HG03439 (cell line): ENCODE results near the gene ARMH4.
"Not testable (repeated sequence)": the region's sequence is repeated elsewhere in the genome, so short reads cannot be mapped to it uniquely, and the experiment has no call there.

Source experiments
- ATAC-seq: cut with Tn5 transposase; IDR thresholded peaks from one replicate; pipeline ENCODE4 v1.9.1; 2021; ENCODE audit warnings: mild to moderate bottlenecking, moderate library complexity; ENCODE audit not compliant: unreplicated experiment

ARMH4 gene

DNA sequence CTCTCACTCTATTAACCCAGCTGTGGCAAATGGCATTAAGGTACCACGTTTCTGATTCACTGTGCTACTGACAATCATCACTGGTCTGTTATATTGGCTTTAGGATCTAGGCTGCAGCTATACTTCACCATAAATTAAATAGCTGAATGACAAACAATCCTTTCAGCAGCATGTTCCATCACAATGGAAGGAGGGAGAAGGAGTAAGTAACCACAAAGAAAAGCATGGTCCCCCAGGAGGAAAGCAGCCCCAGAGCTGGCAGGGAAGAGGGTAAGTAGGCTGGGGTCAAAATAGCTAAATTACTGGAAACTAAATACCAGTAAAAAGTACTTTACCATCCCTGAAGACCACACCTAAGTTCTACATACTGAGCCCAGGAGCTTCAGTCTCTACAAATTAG lies 2.8 kb downstream of the ARMH4 start:
- ATAC-seq = no peak

- ATAC-seq = no peak
Measured at GRCh38 chr14:58146399-58146798, 5.6 kb downstream of the ARMH4 start.

DNA sequence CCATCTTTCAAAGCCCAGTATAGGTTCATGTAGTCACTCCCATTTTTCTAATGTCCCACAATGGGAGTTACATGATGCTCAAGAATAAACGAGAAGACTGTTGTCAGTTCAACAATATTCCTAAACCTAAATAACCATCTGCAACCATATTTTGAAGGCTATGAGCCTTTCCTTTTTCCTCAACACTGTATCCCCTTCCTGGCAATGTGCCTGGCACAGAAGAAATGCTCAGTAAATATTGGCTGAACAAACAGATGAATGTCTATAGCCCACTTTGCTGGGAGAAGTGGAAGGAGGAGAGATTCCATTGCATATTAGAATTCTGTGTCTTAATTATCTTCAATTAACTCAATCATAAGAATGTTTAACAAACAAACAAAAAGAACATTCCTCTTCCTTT lies 6.1 kb downstream of the ARMH4 start:
- ATAC-seq = no peak

DNA sequence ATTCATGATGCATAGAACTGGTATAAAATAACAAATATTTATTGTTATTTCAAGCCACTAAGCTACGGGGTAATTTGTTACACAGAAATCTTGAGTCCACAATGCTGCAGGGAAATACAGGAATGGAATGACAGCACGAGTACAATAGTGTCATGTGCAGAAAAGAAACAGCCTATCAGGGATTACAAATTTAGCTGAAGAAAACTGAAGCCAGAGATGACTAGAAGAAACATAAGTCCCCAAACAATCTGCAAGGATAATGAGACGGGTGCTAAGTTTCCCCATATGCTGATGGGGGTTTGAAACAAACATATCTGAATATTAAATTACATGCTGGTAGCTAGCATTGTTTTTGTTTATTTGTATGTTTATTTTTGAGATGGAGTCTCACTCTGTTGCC lies 8.9 kb downstream of the ARMH4 start:
- ATAC-seq = no peak

DNA sequence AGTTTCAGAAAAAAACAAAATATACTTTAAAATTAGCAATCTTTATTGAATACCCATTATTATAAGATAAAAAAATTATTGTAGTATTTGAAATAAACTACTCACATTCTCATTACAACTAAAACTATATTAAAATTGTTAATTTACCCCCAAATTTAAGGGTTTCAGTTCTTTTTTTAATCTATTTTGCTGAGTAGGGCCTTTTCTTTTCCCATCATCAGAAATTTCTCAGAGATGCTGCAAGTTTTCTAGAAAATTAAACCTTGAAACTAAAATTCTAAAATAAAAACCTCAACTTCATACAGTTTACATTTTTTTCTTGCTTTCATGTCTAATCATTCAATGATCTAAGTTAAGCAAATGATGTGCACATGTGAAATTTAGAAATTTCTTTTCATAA lies 10.1 kb downstream of the ARMH4 start:
- ATAC-seq = no peak

DNA sequence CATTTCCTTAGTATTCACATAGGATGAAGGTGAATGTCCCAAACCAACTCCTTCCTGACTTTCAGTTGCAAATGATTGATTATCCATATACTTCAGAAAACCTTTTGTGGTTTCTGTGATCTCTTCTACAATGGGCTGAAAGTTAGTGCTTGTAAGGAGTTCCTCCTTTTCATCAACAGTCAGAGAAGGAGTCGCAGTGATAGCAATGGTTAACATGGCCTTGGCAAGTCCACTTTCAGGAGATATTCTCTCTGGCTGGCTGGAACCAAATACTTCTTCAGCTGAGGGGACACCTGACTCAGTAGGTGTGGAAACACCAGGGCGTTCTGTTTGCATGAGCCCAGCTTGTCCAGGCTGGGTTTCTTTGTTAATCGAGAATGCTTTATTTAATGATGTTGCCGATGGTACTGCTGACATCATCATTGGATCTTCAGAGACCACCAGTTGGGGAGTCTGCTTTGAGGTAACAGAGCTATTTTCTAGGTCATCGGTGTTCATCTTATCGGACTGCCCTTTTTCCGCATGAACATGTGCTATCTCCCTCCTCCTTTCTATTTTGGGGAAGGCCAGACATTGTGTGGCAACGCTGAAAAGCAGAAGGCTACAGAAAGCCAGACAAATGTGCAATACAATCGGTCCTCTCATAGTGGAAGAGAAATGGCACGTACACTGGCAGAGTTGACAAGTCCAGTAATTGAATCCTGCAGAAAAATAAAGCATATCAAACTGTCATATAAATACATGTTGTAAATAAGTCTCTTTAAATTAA lies 13.1 kb downstream of the ARMH4 start:
- ATAC-seq = no peak

GRCh38 chr14:58138031-58138713 lies 13.8 kb downstream of the ARMH4 start:
- ATAC-seq = no peak

DNA sequence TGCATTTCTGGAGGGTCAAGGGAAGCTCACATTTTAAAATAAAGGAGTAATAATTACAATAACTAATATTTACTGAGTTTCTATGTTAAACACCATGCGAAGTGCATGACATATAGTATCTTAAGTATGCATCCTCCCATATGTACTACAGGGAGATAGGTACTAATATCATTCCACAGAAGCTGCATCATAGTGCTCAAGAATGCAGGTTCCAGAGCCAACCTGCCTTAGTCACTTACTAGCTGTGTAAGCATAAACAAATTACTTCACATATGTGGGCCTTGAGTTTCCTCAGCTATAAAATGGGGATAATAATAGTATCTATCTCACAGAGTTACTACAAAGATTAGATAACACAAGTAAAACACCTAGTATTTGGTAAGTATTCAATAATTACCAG lies 18.3 kb downstream of the ARMH4 start:
- no peak for ATAC-seq

- no peak for ATAC-seq
Measured at GRCh38 chr14:58131386-58131785, 20.6 kb downstream of the ARMH4 start.

- no peak for ATAC-seq
Measured at GRCh38 chr14:58130116-58130782, 21.8 kb downstream of the ARMH4 start.

- no peak for ATAC-seq
Measured at GRCh38 chr14:58129208-58129607, 22.8 kb downstream of the ARMH4 start.

DNA sequence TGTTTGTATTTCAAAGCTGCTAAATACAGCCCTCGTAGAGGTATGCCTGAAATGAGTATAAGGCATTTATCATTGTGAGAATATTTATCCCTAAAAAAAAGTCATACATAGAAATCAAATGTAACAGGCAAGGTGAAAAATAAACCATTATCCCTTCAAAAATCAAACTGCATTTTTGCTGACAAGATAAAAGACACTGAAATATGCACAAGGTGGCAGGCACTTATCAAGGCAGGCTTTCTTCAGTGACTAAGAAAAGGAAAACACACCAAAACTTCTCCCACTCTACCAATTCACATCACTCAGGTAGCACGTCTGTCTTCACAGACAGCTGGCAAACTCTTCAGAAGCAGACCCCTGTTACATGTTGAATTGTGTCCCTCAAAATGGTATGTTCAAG lies 23.6 kb downstream of the ARMH4 start:
- ATAC-seq = no peak

DNA sequence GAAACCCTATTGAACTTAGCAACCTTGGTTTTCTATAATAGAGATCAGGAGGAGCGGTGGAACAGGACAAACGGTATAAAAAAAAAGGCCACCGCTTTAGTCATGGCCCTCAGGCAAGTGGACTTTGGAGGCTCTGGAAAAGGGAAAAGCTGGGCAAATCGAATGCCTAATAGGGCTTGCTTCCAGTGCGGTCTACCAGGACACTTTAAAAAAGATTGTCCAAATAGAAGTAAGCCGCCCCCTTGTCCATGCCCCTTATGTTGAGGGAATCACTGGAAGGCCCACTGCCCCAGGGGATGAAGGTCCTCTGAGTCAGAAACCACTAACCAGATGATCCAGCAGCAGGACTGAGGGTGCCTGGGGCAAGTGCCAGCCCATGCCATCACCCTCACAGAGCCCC lies 29.5 kb downstream of the ARMH4 start:
- not testable (repeated sequence) for ATAC-seq

DNA sequence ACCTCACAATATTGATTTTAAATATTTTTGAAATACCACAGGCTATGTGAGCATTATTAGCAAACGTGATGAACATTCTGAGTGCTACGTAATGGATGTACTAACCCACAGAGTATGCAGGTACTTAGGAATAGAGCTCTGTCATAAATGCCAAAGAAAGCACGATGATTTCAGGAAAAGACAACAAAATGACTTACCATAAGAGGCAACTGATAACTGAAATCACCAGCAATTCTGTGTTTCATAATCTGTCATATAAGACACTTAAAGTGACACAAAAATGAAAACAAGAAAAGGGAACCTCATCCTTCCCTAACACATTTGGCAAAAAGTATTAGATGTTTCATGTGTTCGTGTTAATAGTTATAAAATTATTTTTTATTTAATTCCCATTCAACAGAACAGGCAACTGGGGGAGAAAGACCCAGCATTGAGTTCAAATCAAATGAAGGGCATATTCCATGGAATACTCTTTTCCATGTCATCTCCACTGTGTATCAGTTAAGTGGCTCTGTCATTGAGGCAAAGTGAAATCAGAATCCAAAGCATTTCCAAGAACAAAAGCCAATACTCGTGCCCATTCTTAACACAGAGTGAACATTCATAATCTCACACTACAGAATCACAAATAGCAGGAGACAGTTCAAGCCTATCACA lies 30.4 kb downstream of the ARMH4 start:
- ATAC-seq = no peak

DNA sequence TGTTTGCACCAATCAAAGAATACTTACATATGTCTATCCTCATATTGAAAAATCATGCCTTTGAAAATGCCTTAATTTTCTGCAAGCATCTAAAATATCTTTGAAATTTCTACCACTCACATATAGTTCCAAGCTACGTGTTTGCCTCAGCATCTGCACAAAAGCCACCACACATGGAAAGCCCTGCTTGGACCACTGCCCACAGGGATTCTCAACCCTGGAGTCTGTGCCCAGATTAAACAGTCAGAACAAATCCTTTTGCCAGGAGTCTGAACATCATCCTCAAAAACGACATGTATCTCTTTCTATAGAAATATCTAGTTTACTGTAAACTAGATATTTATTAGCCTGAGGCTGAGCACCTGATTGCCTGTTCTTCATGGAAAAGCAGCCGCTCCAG lies 32.6 kb downstream of the ARMH4 start:
- ATAC-seq = no peak

GRCh38 chr14:58118097-58118815 lies 33.8 kb downstream of the ARMH4 start:
- ATAC-seq = no peak

DNA sequence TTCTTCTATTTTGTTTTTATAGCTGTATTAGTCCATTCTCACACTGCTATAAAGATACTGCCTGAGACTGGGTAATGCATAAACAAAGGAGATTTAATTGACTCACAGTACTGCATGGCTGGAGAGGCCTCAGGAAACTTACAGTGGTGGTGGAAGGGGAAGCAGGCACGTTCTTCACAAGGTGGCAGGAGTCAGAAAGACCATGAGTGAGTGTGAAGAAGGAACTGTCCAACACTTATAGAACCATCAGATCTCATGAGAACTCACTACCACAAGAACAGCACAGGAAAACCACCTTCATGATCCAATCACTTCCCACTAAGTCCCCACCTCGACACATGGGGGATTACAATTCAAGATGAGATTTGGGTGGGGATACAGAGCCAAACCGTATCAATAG lies 42.3 kb downstream of the ARMH4 start:
- no peak for ATAC-seq

GRCh38 chr14:58108717-58109116 lies 43.3 kb downstream of the ARMH4 start:
- no peak for ATAC-seq

GRCh38 chr14:58107947-58108552 lies 44.0 kb downstream of the ARMH4 start:
- no peak for ATAC-seq

GRCh38 chr14:58107041-58107440 lies 45.0 kb downstream of the ARMH4 start:
- no peak for ATAC-seq
